ENCODE results near the gene SRCIN1.

GRCh38 chr17:38613981-38614779 is 8.4 kb upstream of the SRCIN1 start:
- no peak for TF ChIP-seq CTCF (IDR thresholded peaks at IDR 0.05)
- no peak for TF ChIP-seq EZH2 (IDR thresholded peaks at IDR 0.05; ENCODE audit: borderline replicate concordance, insufficient read depth, low read depth, low read length, poor library complexity, severe bottlenecking)

All from B cell (primary cell).